Vagina (tissue), 2 donors: ENCODE data around the gene PDE4D.

Experiments used
- POLR2A ChIP-seq, 2 donors: fragments of 450-650 bp; IDR thresholded peaks; one replicate each; pipeline ENCODE4 v1.6.1; 2017; ENCODE audit warnings: antibody characterized with exemption in 2 of 2, mild to moderate bottlenecking in 2 of 2, moderate library complexity in 2 of 2
- POLR2AphosphoS5 ChIP-seq, 2 donors: sonication (generic); formaldehyde crosslinking; IDR thresholded peaks; one replicate each; pipeline ENCODE4 v1.9.0; 2017; ENCODE audit warnings: antibody characterized with exemption in 2 of 2, mild to moderate bottlenecking in 2 of 2, low read depth in 1 of 2; ENCODE audit not compliant: insufficient read depth in 1 of 2

- TF ChIP-seq POLR2A (IDR thresholded peaks at IDR 0.05) (no peak), POLR2AphosphoS5 (IDR thresholded peaks at IDR 0.05; ENCODE audit: insufficient read depth in 1 of 2, low read depth in 1 of 2) (peak in 1 of 2 donors; percentile 67)
Measured at GRCh38 chr5:59317023-59317773, 576.3 kb downstream of the PDE4D start.
